IPS-20b (cell line): ENCODE data around the gene SLC6A11.

Source experiments
- H3K27ac ChIP-seq: one replicate; pipeline ENCODE4 v1.5.1; 2013; ENCODE audit warnings: low read length
- H3K27me3 ChIP-seq: 2 replicates; pipeline ENCODE4 v1.6.1; 2013; ENCODE audit warnings: mild to moderate bottlenecking, low read length, inconsistent platforms; ENCODE audit not compliant: insufficient read depth
- H3K36me3 ChIP-seq: 2 replicates; pipeline ENCODE4 v1.6.1; 2013; ENCODE audit warnings: low read depth, mild to moderate bottlenecking, inconsistent platforms, low read length, moderate library complexity; ENCODE audit not compliant: insufficient read depth
- H3K4me1 ChIP-seq: 2 replicates; pipeline ENCODE4 v1.6.1; 2013; ENCODE audit warnings: mild to moderate bottlenecking, control low read depth, inconsistent platforms, low read length, moderate library complexity; ENCODE audit not compliant: insufficient read depth
- H3K4me3 ChIP-seq: 2 replicates; pipeline ENCODE4 v1.5.1; 2013; ENCODE audit warnings: mild to moderate bottlenecking, low read length, inconsistent platforms
- H3K9ac ChIP-seq: 2 replicates; pipeline ENCODE4 v1.6.1; 2013; ENCODE audit warnings: low read depth, mild to moderate bottlenecking, inconsistent platforms, low read length, moderate library complexity
- H3K9me3 ChIP-seq: 2 replicates; pipeline ENCODE4 v1.6.1; 2013; ENCODE audit warnings: mild to moderate bottlenecking, low read depth, low read length, inconsistent platforms; ENCODE audit not compliant: insufficient read depth

Gene SLC6A11

DNA sequence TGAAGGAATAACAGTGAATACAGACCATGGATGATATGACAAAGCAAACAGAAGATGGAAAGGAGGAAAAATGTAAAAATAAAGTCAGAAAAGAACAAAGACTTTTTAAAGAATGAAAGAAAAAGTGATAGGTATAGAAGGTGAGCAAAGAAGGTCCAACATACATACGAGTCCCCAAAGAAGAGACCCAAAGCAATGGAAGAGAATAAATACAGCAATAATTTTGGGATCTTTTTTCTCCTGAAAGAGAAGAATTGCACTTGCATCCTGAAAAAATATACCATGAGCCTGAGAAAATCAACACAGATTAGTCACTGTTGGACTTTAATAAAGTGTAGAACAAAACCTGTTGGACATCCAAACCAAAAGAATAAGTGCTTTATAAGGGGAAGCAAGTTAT lies 91.2 kb downstream of the SLC6A11 start:
- H3K4me1 ChIP-seq: no peaks in the 10 kb centered on the region
- no peak overlapping the region for H3K27ac ChIP-seq
- H3K9me3 ChIP-seq: peaks cover 32% of the 10 kb centered on the region
- no peaks in the 10 kb centered on the region for H3K36me3 ChIP-seq
- H3K27me3 ChIP-seq: no peaks in the 10 kb centered on the region; the same call in 1 of the 2 replicates
- H3K9ac ChIP-seq: no peak overlapping the region
- no peak overlapping the region for H3K4me3 ChIP-seq

DNA sequence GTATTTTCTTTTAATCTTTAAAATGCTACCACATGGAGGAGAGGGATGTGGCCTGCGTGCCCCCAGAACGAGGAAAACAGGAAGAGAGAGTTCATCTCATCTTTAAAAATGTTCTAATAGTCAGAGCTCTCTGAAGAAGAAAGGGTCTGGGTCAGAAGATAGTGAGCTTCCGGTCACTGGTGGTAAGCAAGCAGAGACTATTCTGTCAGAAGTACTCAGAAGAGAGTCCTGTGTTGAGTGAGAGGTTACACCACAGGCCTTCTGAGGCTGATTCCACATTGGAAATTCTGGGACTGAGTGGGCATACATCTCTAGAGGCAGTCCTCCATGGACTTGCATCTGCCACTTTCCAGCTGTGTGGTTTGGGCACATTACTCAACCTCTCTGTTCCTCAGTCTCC lies 94.3 kb downstream of the SLC6A11 start:
- no peak overlapping the region for H3K27ac ChIP-seq
- no peaks in the 10 kb centered on the region for H3K36me3 ChIP-seq
- H3K9me3 ChIP-seq: peaks cover 28% of the 10 kb centered on the region
- no peak overlapping the region for H3K4me3 ChIP-seq
- no peak overlapping the region for H3K9ac ChIP-seq
- no peaks in the 10 kb centered on the region for H3K27me3 ChIP-seq
- H3K4me1 ChIP-seq: no peaks in the 10 kb centered on the region

DNA sequence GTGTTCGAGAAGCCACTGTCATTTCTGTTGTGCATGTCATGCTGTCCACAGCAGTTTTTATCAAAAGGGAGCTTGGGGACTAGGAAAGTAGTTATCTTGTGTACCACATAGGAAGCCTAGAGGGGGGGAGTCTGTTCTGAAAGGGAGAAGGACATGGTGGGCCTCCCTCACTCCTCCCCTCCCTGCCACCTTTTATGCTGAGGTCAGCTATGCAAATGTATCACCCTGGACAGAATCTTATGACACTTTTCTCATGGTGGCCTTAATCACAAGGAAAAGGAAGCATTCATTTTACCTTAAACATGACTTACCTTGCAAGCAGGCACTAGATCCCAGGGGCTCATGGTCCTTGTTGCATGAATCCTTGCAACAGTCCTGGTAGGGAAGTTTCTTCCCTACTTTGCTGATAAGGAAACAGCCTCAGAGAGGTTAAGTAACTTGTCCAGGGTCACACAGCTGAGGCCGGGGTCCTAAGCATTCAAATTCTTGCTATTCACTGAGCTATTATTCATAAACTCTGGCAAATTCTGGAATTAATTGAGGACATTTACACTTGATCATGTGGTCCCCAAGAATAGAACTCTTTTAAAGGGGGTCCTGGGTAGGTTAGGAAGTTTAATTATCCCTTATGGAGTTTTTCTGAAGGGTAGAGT lies 95.4 kb downstream of the SLC6A11 start:
- Histone ChIP-seq H3K4me1 (no peaks in the 10 kb centered on the region), H3K27ac (no peak overlapping the region), H3K9me3 (peaks cover 19% of the 10 kb centered on the region), H3K36me3 (no peaks in the 10 kb centered on the region), H3K9ac (no peak overlapping the region), H3K27me3 (no peaks in the 10 kb centered on the region), H3K4me3 (no peak overlapping the region)

DNA sequence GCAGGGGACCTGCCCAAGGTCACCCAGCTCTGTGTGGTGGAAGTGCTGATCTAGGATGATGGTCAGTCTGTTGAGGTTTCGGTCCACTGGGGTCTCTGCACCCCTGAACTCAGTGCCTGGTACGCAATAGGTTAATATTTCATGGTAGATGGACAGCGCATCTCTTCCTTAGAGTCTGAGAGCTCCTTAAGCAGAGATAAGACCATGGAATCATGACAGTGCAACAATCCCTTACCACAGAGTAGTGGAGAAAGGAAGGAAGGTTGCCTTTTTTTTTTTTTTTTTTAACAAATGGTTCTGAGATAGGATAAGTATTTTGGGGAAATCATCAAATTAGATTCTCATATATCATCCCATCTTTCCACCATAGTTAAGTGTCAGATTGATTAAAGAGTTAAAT lies 96.8 kb downstream of the SLC6A11 start:
- H3K27ac ChIP-seq: no peak overlapping the region
- no peaks in the 10 kb centered on the region for H3K27me3 ChIP-seq
- peaks cover 6% of the 10 kb centered on the region; the same call in 1 of the 2 replicates for H3K9me3 ChIP-seq

DNA sequence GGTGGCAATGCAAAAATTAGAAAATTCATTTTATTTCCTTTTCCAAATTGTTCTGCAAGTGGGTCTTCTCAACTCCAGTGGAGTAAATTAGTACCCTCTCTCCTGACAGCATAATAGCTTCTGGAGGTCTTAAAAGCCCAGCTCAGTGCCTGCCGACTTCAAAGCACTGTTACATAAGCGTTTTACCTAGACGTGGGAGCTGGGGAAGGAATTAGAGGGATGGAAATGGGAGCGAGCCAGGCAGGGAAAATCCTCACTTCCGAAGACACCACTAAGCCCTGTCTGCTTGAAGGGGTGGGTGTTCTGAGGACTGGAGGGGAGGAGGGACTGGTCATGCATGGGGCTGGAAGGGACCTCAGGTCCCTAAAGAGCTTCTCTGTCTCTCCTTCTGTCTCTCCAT lies 99.3 kb downstream of the SLC6A11 start:
- no peak overlapping the region for H3K27ac ChIP-seq
- H3K9me3 ChIP-seq: no peaks in the 10 kb centered on the region
- H3K4me1 ChIP-seq: no peaks in the 10 kb centered on the region
- no peaks in the 10 kb centered on the region; the same call in 1 of the 2 replicates for H3K27me3 ChIP-seq
- no peak overlapping the region for H3K4me3 ChIP-seq
- no peak overlapping the region for H3K9ac ChIP-seq
- H3K36me3 ChIP-seq: no peaks in the 10 kb centered on the region

More for the DNA sequence above, 96.8 kb downstream of the SLC6A11 start:
- no peak overlapping the region for H3K9ac ChIP-seq
- no peaks in the 10 kb centered on the region for H3K4me1 ChIP-seq
- no peaks in the 10 kb centered on the region for H3K36me3 ChIP-seq
- H3K4me3 ChIP-seq: no peak overlapping the region

DNA sequence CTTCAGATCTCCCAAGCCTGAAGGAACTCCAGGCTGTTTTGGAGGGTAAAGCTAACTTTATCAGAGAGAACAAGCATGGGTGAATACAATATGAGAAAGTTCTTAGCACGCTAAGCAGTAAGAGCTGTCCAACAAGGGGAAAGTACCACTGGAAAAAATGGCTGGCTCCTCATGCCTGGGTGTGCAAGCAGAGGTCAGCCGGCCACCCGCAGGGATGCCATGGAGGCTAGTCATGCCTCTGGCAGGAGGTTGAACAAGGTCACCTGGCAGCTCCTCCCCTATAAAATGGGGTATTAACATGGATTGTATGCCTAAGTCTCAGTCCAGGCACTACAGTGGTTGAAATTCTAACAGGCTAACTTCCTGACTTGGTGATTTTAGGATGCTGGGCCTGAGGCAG lies 101.1 kb downstream of the SLC6A11 start:
- Histone ChIP-seq H3K27me3 (no peaks in the 10 kb centered on the region; the same call in 1 of the 2 replicates), H3K27ac (no peak overlapping the region), H3K4me3 (no peak overlapping the region)

DNA sequence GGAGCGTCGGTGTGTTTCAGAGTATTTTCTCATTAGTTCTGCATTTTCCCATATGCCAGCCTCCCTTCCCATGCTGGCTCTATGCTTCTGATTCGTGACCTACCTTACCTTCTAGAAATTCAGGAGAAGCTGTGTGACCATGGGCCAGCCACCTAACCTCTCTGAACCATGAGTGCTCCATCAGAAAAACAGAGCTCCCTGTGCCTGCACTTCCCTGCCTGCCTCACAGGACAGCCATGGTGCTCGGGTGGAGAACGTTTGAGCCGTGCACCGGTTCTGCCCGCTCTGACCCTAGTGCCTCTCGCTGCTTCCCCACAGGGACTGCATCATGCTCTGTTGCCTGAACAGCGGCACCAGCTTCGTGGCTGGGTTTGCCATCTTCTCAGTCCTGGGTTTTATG lies 102.0 kb downstream of the SLC6A11 start:
- no peak overlapping the region for H3K27ac ChIP-seq
- no peaks in the 10 kb centered on the region for H3K4me1 ChIP-seq
- H3K9me3 ChIP-seq: no peaks in the 10 kb centered on the region
- no peak overlapping the region for H3K4me3 ChIP-seq
- no peaks in the 10 kb centered on the region; the same call in 1 of the 2 replicates for H3K27me3 ChIP-seq
- no peaks in the 10 kb centered on the region for H3K36me3 ChIP-seq
- H3K9ac ChIP-seq: no peak overlapping the region

More for the DNA sequence above, 101.1 kb downstream of the SLC6A11 start:
- no peaks in the 10 kb centered on the region for H3K4me1 ChIP-seq
- H3K9me3 ChIP-seq: no peaks in the 10 kb centered on the region
- no peaks in the 10 kb centered on the region for H3K36me3 ChIP-seq
- H3K9ac ChIP-seq: no peak overlapping the region

DNA sequence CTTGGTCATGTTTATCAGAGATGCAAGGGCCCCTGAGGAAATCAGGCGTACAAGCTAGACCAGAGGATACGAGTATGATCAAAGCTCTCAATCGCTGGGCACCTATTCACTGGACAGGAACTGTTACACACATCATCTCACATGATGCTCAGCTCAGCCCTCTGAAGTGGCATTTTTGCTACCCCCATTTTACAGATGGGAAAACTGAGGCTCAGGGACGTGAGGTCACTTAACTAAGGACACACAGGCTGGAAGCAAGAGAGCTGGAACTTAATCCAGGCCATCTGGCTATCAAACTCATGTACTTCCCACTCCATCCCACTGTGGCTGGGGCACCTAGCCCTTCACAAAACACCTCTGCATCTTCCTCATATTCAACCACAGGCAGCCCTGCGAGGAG lies 103.6 kb downstream of the SLC6A11 start:
- no peaks in the 10 kb centered on the region for H3K4me1 ChIP-seq
- H3K27ac ChIP-seq: no peak overlapping the region
- no peak overlapping the region for H3K9ac ChIP-seq
- no peaks in the 10 kb centered on the region; the same call in 1 of the 2 replicates for H3K27me3 ChIP-seq
- H3K4me3 ChIP-seq: no peak overlapping the region
- H3K36me3 ChIP-seq: no peaks in the 10 kb centered on the region
- H3K9me3 ChIP-seq: no peaks in the 10 kb centered on the region

DNA sequence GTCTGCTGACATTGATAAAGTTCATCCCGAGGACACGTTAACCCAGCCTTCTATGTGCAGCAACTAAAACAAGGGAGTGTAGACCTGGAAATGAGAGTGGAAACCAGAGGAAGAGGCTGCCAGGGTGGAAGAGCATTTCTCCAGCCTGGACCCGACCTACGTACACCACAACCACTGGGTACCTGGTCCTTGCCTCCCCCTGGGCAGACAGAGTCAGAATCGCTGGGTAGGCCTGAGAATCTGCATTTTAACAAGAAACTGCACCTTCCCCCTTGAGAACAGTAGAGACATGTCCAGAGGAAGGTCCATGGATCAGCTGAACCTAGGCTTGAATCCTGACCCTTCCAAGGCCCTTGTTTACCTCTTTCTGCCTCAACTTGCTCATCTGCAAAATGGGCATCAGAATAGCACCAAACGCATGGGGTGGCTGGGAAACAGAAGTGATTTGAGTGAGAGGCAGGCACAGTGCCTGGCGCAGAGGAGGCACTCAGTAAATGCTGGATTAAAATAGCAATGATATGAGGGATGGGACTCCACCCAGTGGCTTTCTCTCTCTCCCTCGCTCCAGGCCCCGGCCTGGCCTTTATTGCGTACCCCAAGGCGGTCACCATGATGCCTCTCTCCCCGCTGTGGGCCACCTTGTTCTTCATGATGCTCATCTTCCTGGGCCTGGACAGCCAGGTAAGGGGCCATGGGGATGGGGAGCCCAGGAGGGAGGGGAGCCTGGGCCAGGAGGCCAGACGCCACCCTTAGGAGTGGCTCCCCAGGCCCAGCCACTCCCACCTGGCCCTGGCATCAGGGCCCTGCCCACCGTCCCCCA lies 109.6 kb downstream of the SLC6A11 start:
- Histone ChIP-seq H3K36me3 (no peaks in the 10 kb centered on the region), H3K27ac (no peak overlapping the region), H3K9ac (no peak overlapping the region), H3K4me3 (no peak overlapping the region), H3K4me1 (no peaks in the 10 kb centered on the region), H3K27me3 (no peaks in the 10 kb centered on the region), H3K9me3 (no peaks in the 10 kb centered on the region)

DNA sequence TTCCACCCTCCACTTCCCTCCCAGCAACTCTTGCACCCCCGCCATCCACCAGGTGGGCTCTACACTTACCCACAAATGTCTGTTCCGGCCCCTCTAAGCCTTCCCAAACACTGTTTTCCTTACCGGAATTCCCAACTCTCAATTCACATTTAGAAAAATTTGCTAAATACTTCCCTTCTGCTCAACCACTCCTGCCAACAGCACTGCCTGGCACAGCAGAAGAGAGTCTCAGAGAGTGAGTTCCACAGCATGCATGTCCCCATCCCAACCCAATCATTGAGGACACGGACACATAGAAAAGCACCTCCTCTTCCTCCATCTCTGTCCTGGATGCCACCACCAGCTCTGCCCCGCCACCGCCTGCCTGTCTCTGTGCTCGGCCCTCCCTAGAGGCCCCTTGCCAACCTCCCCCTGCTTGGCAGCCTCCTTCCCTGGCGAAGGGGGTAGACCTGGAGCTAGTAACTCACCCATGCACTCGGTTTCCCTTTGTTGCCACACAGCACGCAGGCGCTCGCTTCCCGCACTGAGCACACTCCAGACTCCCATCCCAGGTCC lies 110.3 kb downstream of the SLC6A11 start:
- H3K4me3 ChIP-seq: no peak overlapping the region

DNA sequence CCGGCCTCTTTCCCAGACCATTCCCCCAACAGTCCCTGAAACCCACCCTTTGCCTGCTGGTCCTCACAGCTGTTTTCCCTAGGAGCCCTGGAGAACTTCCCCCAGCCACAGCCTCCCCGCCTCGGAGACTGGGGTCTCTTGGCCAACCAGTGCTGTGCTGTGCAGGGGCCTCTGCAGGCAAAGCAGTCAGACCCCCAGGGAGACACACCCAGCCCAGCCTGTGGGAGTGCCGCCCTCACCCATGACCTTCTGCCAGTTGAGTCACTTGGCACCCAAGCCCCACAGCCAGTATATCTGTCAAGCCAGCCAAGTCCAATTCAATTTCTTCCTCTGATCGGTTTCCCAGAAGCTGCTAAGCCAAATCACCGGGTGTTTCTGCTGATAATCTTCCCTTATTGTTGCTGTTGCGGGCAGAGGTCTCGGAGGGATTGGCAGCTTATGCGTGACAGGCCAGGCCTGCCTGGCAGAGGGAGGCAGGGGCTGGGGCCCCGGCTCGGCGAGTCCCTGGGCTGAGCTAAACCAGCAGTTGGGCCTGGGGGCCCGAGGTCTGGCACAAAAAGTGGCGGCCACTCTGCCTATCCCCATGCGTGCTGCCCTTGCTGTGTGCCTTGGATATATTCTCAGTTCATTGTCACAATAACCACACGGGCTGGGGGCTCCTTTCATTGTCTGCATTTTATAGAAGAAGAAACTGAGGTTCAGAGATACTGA lies 110.9 kb downstream of the SLC6A11 start:
- no peak overlapping the region for H3K9ac ChIP-seq
- no peak overlapping the region for H3K27ac ChIP-seq
- H3K4me1 ChIP-seq: no peaks in the 10 kb centered on the region
- H3K36me3 ChIP-seq: no peaks in the 10 kb centered on the region
- no peaks in the 10 kb centered on the region for H3K27me3 ChIP-seq
- H3K4me3 ChIP-seq: no peak overlapping the region
- no peaks in the 10 kb centered on the region for H3K9me3 ChIP-seq

More for the DNA sequence above, 110.3 kb downstream of the SLC6A11 start:
- Histone ChIP-seq H3K4me1 (no peaks in the 10 kb centered on the region), H3K27ac (no peak overlapping the region), H3K9me3 (no peaks in the 10 kb centered on the region), H3K27me3 (no peaks in the 10 kb centered on the region), H3K36me3 (no peaks in the 10 kb centered on the region), H3K9ac (no peak overlapping the region)
